NCI-H2227 (cell line): ENCODE measurements around the gene RTRAF.

ENCODE experiments used
- DNase-seq: peaks from one replicate; lab custom pipeline; 2025; ENCODE audit not compliant: unreplicated experiment; lab: John Stamatoyannopoulos, UW

Gene RTRAF

DNA sequence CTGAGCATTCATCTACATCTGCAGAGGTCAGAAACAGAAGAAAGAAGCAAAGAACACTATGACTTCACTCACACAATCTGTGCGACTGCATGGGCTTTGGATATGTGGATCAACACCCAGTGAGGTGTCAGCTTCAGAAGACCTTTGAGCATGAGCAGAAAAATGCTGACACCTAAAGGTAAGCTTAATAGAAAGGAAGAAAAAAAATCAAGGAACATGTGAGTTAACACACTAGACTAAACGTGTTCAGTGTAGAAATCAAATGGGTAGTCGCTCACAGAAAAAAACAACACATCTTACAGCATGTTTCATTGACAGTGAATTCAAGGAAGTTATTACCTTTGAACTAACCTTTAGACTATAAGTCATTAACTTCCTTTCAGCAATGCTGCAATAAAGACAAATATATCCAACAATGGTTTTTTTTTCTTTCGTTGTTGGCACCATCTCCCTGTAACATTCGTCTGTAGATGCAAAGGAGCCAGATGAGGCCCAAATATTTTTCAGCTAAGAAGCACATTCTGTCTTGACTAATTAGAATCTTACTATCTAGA lies 30.9 kb downstream of the RTRAF start:
- no peak for DNase-seq

DNA sequence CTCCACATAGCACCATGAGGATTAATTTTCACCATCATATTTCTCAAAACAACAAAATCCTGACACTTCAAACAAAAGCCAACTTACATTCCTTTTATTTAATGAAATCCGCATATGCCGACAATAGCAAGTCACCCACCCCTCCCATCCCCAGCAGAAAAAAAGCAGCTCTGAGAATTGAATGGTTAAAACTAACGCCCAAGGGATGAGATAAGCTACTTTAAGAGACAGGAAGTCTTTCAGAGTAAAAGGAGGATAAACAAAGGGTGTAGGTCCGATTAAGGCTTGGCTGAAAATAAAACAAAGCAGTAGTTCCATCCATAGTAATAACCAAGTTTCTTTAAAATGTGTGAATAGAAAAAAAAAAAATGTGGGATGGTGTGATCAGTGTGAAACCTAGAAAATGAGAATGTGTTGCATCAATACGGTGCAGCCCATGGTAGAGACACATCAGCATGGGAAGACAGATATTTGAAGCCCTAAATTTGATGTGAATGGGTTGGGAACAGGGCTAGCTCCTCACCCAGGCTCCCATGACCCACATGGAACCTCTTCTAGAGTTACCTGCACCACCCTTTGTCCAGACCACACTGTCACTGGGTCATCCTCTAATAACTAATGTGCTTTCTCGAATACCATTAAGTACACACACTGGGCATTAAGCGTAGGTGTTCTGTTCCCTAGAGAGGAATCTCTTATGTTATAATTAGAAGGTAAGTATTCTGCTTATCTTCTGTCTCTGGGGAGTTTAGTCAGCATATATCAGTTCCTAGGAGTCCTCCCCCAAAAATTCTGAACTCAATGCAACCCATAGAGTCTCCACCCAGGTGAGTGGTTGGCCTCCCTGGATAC lies 31.7 kb downstream of the RTRAF start:
- DNase-seq, result no peak

DNA sequence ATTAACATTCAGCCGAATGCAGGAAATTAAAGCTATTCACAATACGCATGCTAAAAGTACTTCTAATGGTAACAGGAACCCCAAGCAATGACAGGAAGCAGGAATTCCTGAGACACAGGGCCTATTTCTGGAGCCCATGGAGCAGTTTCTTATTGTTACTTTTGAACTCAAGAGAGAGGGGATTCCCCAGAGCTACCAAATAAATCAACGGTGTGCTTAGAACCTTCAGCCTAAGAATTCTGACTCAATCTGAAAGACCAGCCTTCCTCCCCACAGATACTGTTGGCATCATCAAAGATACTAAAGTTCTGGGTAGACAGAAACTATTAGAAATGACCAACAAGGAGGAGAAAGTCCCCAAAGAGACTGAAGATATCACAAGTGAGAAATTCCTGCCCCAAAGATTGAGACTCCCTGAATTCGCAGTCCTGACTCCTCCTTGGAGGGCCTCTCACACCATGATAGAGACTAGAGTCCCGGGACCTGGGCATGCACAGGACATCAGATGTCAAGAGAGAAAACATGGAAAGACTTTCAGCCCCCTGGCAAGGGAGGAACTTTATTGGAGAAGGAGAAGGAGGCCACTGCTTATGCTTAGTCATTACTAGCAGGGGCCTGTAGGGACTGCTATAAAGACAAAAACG lies 32.7 kb downstream of the RTRAF start:
- no peak for DNase-seq

DNA sequence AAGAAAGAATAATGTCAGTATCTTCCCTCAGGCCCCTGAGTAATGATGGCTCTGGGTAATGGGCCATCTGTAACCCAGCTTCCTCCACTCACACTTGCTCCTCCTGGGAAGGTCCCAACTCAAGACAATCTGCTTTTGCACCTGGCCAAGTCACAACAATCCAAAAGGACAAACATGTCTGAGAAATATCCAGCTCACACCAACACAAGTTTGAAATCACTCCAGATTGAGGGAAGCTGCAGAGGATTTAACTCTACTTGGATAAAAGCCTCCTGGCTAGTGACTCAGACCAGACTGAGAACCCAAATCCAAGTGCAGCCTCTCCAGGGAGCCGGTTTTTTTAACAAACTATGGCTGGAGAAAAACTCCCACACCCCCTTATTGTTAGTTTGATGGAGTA lies 34.2 kb downstream of the RTRAF start:
- no peak for DNase-seq

DNA sequence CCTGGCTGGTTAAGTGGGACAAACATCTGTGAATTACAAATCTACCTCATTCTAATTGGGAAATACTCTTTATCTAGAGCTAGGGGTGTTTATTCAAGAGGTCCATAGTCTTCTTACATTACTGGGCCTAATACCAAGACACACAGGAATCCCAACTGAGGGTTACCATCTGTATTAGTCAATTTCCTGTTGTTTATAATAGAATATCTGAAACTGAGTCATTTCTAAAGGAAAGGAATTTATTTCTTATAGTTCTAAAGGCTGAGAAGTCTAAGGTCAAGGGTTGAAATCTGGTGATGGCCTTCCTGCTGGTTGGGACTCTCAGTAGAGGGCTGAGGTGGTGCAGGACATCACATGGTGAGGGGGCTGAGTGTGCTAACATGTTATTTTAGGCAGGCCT lies 36.0 kb downstream of the RTRAF start:
- no peak for DNase-seq

DNA sequence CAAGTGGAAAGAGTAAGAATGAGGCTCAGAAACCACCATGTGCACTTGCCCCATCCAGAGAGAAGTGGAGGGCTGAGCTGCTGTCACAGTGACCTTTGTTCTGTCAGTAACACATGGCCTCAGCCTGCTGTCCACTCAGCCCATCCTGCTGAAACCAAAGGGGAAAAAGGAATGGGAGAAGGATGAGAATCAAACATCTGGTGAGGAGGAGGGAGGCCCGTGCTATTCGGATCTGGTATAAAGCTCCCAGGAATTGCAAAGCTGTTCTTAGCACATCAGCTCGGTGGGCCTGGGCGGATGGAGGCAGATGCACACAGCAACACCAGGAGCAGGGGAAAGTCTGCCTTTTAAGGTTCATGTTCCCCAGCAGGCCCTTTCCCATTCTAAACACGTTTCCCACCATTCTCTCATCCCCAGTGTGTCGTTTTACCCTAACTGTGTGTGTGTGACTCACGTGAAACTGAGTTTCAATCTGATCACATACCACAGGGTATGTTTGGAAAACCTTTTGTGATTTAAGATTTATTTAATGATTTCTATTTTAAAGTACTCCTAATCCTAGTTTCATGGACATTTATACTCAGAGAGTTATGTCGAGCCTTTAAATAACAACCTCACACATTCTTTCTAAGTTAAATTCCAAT lies 36.8 kb downstream of the RTRAF start:
- no peak for DNase-seq

DNA sequence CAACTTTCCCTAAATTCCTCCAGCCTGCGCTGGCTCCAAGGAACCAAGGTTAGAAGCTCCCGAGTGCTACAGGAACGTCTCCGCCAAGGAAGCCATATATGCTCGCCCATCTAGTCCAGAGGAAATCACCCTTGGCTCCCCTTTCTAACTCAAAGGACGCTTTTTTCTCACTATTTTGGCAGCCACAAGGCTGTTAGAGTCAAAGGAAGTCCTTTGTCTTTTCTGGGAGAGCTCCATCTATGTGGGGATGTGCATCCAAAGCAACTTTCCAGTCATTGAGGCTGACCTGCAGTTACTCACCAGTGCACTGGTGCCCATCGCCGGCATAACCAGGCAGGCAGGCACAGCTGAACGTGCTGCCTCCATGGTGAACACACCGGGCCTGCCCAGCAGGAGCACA lies 37.6 kb downstream of the RTRAF start:
- no peak for DNase-seq

DNA sequence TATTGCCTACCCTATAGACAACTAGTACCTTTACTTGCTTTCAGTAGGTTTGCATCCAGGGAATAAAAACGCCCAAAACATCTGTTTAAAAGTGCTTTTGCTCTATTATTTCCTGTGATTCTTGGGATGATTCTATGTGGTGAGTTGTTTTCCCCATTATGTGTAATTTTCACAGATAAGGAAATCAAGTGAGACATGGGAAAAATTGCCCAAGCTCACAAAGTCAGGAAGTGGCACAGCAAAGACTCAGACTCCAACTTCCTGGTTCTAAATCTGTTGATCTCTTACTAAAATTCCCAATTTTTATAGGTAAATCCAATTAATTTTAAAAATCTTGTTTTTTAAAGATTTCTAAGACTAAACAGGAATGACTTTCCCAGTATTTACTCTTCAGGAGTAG lies 40.5 kb downstream of the RTRAF start:
- DNase-seq, result no peak

DNA sequence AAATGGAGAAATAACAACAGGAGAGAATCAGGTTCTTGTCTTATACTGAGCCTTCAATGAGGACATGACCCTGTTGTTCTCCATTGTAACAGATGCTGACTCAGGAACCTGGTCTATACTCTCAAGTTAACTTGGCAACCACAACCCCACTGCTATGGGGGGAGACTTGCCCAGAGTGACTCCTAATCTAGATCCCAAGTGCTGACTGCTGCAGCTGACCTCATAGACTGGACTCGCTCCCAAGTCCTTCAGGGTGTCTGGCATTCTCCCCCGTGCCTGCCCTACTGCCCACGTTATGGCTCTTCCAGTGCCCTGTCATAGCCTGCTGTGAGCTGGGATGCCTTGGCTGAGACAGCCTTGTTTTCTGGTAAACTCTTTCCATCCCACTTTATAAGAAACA lies 42.4 kb downstream of the RTRAF start:
- DNase-seq, result no peak

DNA sequence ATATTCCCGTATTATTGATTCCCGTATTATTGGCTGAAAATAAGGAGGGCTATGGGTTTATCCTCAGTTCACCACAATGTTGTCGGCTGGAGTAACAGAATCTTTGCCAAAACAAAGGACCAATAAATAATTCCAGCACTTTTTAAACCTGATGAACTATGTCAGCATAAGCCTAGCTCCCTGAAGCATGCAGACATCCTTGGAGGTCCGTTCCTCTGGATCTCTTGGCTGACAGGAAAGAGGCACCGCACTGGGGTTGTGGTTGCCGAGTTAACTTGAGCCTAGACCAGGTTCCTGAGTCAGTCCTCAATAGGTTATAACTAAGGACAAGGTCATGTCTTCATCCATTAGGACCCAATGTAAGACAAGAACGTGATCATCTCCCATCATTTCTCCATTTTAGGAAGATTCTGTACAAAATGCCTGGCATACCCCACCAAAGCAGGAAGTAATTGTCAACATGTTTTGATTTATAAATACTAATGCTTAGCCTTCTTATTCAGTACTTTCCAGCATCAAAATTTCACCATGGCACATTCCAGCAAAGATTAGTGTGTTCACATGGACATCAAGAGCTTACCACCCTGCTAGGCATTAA lies 43.0 kb downstream of the RTRAF start:
- DNase-seq, result no peak

DNA sequence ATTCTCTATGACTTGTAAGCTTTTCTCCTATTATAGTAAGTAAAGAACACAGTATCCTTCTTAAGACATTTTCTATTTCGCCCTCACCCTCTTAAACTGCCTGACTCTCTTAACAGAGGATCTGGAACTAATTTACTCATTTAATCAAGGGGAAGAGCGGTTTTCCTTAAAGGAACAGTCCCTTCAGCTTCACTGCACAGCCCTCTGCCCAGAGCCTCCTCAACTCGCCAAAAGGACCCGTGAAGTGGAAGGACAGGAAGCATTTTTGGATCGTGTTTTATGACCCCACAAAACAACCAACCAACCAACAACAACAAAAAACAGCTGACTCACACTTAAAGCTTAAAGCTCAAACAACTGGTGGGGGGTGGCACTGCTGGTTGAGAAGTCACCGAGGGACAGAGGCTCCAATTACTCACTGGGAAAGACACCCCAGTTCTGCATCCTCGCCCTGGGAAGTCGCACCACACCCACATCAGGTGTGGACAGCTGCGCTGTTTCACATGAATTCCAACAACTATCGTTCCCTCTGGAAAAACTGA lies 43.8 kb downstream of the RTRAF start:
- DNase-seq, result no peak

DNA sequence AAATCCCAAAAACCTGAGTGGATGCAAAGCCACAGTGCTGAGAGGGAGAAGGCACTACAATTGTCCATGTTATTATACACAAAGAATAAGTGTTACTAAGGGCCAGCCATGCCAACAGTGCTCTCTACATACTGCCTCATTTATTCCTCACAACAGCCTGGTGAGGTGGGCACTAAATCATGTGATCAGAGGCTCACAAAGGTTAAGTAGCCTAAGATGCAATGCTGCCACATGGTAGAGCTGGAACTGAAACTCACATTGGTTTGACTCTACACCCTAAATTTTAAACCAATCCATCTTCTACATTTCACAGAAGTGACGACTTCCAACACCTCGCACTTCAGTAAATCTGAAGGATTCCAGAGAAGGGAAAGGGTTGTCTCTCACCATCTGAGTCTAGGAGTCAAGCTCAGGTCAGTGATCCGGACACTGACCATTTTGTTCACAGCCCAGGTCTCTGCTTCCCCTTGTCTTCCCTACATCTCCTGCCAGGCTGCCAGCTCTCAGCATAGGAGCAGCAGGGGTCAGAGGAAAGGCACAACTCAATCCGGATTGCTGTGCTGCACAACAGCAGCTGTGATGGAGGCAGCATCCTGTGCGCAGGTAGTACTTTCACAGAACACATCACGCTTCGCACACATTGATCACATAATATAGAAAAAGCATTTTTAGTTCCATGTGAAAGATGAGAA lies 49.9 kb downstream of the RTRAF start:
- no peak for DNase-seq

DNA sequence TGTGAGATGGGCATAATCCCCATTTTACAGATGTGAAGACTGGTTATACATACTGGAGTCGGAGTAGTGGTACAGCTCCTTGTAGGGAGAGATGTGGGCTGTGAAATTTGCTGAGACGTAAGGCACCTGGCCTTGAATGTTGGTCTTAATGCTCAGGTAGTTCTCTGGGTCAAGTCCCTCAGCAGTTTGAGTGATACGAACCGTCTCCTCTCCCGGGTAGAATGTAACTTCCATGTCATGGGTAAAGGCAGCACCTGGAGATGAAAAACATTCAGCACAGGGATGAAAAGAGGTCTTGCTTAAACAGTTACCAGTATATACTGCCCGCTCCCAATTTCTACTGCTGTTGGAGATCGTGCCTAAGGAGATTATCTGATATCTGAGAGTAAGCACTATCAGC lies 51.3 kb downstream of the RTRAF start:
- no peak for DNase-seq

DNA sequence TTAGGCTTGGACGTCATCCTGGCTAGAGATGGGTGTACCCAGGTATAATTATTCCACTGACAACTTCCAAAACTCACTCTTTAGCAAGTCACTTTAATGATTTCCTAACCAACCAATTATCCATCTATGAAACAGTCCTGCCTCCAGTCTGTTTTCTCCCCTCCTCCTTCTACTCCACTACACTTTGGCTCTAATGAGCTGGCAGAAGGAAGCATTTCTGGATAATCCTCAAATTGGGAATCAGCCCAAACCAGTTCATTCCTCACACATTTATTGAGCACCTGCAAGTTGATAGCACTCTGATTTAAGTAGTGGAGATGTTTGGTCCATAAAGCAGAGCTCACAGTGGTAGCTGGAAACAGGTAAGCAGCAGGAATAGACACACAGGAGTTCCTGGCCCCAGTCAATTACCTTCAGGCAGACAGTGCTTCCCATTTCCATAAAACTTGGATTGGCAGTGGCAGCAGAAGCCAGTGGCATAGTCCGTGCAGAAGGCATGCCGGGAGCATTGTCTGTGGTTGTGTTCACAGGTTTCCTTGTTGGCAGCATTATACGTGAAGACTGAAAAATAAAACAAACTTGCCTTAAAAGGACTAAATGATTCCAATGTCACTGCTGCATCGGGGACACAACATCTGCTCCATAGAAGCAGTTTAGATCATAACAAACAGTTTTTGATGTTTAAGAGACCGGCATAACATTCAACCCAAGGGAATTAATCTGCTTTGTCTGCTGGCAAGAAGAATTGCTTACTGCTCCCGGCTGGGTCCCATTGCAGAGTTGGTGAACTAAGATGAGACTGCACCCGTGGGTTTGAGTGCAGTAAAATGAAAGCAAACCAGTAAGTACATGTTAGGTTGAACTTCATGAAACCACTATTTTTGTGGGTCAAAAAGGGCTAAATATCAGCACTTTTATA lies 53.3 kb downstream of the RTRAF start:
- DNase-seq, result no peak

DNA sequence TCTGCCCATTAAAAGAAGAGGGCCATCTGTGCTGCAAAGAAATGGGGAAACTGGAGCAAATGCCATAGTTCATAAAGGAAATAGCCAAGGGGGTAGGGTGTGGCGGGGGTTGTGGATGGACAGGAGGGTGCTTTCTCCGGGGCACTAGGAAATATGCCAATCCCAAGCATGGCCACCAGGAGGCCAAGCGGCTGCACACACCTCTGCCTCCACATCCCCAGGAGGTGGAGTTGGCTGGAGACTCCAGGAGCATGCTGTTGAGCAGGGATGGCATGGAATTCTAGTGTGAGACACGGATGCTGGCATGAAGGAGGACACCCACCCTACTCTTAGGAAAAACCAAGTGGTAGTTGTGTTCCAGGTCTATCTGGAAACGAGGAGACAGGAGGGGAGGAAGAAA lies 54.3 kb downstream of the RTRAF start:
- no peak for DNase-seq

DNA sequence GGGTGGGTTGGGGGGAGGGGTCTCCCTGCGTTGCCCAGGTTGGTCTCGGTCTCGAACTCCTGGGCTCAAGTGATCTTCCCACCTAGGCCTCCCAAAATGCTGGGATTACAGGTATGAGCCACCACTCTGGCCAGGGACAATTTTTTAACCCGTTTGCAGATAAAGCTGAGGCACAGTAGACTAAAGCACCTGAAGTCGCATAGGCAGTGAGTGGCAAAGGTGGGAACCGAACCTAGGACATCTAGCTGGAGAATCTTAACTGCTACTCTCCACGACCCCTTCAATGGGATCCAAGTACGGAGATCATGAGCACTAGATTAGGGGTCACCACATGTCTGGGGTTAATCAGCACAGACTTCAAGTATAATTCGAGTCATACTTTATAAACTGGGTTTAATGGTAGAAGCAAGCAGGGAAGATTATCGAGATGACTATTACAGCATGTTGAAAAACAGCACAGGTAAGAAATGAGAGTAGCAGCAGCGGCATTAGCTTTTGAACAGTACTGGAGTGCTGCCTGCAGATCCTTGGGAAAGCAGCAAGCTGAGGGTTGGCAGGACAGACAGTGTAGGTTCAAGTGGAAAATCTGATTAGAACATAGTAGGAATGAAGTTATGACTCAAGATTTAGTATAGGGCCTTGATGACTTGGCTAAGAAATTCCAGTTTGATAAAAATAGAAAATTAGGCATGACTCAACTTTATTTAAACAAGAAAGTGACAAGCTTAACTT lies 55.6 kb downstream of the RTRAF start:
- no peak for DNase-seq

DNA sequence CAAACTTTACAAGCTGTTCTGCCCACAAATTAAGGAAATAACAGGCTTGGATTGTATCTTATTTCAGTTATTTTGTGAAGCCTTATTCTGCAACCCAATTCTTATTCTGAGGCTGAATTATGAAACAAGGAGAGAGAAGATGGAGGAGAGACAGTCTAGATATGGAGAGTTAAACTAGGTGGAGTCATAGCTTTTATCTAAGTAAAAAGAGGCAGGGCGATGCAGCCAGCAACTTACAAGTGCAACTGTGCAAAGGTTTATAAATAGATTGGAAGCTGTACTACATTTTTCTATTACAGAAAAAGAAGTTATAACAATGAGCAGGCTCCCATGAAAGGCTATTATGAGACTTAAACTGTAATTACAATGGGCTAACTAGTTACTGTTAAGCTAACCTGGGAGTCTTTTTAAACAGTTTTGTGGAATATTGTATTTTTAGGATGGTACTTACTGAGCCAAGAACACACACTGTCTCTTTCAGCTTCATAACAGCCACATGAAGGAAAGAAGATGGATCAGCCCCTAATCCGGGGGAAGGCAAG lies 57.1 kb downstream of the RTRAF start:
- no peak for DNase-seq

DNA sequence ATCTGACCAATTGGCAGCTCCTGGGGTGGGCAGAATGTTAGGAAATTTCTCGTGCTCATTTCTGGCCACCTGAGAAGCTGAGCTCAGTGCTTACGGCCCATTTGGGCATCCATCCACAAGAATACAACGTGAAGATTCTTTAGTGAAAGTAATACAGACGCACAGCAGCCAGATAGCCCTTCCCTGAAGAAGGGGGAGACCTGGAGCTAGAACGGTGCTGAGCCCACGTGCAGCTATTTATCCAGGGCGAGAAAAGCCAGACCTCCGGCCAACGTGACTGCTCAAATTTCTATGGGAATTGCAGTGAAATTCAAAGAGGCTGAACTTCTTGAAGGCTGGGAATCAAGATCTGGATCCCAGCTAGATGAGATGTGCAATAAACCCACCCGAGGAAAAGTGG lies 58.8 kb downstream of the RTRAF start:
- DNase-seq, result no peak
